HG03457 (cell line): ENCODE results near the gene BIRC7.
"Not testable (repeated sequence)": the region's sequence is repeated elsewhere in the genome, so short reads cannot be mapped to it uniquely, and the experiment has no call there.

Source experiments
- ATAC-seq: cut with Tn5 transposase; IDR thresholded peaks from one replicate; pipeline ENCODE4 v1.9.1; 2021; ENCODE audit warnings: moderate number of reproducible peaks; ENCODE audit not compliant: unreplicated experiment

The BIRC7 gene

DNA sequence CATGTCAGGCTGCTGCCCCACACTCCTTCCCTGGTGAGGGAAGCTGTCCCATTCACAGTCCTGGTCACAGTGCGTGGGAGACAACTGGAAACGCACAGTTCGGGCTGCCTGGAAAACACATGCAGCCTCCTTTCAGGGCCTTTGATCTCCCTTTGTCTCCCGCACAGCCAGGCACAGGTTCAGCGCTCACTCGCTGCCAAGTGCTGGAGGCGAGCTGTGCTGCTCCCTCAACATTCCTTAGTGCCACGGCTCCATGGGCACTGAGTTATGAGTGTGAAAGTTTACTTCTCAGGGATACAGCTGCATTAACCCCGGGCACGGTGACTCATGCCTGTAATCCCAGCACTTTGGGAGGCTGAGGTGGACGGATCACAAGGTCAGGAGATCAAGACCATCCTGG lies 28.8 kb upstream of the BIRC7 start:
- no peak for ATAC-seq

DNA sequence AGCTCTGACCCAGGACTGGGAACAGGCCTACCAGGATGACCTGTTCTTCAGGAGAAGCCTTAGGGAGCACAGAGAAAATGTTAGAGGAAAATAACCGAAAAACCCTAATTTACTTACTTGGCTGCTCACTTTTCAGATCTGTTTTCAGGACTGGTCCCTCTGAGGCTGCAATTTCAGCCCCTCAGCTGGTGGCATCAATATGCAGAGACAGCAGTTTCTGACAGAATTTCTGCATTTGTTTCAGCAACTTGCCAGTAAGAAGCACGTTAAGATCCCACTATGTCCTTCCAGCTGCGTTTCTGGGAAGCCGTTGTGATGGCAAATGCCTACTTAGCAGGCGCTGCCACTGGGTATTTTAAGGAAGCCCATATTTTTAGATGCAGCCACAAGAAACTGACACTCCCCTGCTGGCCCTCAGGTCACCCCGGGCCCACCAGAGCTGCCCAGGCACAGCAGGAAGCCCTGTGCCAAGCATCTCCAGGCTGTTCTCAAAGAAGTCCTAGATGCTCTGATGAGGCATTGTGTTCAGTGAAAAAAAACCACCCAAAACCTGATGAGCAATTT lies 27.3 kb upstream of the BIRC7 start:
- ATAC-seq, result no peak

- ATAC-seq, result no peak
Measured at GRCh38 chr20:63210011-63210605, 25.6 kb upstream of the BIRC7 start.

DNA sequence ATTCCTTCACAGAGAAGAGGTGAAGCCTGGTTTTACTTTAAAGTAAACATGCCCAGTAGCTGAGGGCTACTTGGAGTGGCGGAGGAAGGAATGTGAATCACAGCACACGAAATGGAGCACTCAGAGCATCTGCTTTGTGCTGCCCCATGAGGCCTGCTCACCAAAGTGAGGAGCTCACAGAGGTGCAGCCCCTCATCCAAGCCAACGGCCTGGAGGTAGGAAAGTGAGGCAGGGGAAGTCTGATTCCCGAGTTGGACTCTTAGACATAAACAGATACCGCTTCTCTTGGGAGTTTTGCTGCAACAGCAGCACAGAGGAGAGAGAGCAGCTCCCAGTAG lies 23.3 kb upstream of the BIRC7 start:
- ATAC-seq, result no peak

DNA sequence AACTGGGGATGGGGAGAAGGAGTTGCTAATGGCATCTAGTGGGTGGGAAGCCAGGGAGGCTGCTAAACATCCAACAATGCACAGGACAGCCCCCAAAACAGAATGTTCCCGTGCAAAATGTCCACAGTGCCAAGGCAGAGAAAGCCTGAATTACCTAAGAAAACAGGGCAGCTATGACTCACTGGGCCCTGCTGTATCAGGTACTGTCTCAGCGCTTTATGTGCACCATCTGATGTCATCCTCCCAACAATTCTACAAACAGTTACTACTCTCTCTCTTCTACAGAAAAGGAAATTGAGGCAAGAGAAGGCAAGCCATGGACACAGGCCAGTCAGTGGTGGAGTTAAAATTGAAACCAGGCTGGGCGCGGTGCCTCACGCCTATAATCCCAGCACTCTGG lies 22.9 kb upstream of the BIRC7 start:
- no peak for ATAC-seq

GRCh38 chr20:63214514-63214913 lies 21.2 kb upstream of the BIRC7 start:
- no peak for ATAC-seq

DNA sequence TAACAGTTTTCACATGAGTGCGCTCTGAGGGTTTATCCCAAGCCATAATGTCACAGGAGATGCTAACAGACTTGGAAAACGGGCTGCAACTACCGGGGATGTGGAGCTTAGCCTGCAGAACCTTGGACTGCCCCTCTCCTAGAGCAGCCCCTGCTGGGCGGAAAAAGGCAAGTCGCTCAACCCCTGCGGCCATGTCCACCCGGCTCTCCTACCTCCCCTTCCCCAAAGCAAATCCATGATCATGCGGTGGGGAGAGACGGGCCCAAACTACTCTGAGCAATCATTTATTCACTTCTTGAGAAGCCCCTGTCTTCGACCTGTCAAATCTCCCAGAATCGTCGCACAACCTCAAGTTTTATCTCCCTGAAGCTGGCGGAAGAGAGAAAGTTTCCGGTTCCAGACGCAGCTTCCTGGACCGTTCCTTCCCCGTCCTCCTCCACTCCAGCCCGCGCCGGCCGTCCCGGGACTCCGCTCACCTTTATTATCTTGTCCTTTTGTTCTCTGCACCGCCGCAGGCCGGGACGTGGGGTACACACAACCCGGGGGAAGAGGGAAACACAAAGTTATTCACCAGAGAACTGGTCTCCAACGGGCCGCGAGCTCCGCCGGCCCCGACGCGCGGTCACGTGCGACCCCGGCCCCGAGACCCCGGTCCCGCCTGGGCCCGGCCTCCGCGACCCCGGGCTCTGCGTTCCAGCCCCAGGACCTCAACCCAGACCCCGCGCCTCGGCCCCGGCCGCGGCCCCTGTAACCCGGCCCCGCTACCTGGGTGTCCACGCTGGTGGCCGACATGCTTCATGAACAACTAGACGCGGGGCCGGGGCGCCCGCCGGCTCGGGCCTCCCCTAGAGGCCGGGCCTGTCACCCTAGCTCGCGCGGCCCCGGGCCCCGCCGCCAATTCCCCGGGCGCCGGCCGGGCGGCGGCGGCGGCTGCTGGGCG lies 20.3 kb upstream of the BIRC7 start:
- no peak for ATAC-seq

GRCh38 chr20:63216041-63216848 lies 19.5 kb upstream of the BIRC7 start, which contains the start of gene YTHDF1:
Gene YTHDF1 (minus strand): TSS chr20:63216131. CDS start chr20:63215892, 239 bp downstream.
- ATAC-seq, result peak; percentile 62

GRCh38 chr20:63216849-63217471 lies 18.7 kb upstream of the BIRC7 start:
- no peak for ATAC-seq

GRCh38 chr20:63217706-63218105 lies 18.0 kb upstream of the BIRC7 start:
- ATAC-seq, result no peak

- no peak for ATAC-seq
Measured at GRCh38 chr20:63218701-63219446, 16.8 kb upstream of the BIRC7 start.

- ATAC-seq, result no peak
Measured at GRCh38 chr20:63219447-63219821, 16.3 kb upstream of the BIRC7 start.

DNA sequence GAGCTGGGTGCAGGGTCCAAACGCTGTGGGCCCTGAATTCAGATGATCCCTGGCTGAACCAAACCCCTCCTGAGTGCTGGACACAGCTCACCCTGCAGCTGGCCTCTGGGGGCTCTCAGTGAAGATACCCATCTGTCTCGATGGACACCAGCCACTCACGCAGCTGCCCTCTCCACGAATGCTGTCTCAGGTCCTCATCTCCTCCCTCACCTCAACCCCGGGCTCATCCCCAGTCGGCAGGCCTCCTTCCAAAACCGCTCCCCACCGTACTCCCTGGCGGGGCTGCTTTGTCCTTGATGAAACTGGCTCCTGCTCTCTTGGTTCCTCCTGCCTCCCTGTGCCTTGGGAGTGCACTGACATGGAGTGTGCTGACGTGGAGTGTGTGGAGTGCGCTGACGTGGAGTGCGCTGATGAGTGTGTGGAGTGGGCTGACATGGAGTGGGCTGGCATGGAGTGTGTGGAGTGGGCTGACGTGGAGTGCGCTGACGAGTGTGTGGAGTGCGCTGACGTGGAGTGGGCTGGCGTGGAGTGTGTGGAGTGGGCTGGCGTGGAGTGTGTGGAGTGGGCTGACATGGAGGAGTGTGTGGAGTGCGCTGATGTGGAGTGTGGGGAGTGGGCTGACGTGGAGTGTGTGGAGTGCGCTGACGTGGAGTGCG lies 15.7 kb upstream of the BIRC7 start:
- ATAC-seq, result no peak

GRCh38 chr20:63220696-63221399 lies 14.9 kb upstream of the BIRC7 start:
- ATAC-seq, result no peak

GRCh38 chr20:63221400-63222053 lies 14.2 kb upstream of the BIRC7 start:
- not testable (repeated sequence) for ATAC-seq

GRCh38 chr20:63222541-63222940 lies 13.2 kb upstream of the BIRC7 start:
- ATAC-seq, result no peak

DNA sequence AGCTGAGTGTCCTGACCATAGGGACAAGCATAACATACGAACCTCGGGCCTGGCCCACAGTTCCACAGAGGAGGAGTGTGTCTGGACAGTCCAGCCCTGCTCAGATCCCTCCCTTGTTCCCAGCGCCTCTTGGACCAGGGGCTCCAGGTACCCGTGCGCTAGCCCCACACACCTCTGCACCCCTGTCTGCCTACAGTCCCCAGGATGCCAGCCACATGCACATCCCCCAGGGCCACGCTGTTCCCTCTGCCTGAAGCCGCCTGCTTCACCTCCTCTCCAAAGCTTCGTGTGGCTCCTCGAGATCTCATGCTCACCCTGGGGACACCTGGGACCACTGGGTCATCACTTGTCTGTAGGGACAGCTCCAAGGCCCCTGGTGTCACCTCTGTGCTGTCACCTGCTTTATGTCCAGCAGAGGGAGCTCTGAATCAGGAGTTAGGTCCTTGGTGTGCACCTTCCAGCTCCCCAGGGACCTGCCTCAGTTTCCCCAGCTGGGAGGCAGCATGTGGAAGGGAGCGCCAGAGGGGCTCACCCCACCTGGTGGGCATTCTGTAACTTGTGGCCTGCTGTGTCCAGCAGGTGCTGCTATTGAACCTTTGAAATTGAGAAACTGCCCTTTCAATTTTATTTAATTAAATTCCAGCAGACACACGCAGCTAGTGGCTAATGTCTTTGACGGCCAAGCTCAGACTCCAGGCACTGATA lies 12.4 kb upstream of the BIRC7 start:
- ATAC-seq, result no peak

DNA sequence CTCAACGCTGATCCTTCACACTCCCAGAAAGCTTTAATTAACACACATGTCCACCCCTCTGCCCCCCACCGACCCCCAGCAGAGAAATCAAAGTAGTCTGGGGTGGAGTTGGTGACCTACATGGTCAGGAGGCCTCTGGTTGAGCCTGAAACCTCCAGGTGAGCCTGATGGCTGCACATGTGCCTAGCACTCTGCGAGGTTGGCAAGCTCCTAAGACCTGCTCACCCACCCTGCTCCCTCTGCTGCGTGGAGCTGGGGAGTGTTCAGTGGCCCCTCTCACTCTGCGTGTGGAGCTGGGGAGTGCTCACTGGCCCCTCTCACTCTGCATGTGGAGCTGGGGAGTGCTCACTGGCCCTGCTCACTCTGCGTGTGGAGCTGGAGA lies 11.9 kb upstream of the BIRC7 start:
- no peak for ATAC-seq
